HCT116 (cell line): ENCODE data around the gene WFDC6.

ENCODE experiments used
- CEBPB ChIP-seq: IDR thresholded peaks from 2 replicates; pipeline ENCODE4 v1.6.1; 2012; ENCODE audit warnings: low read depth
- CTCF ChIP-seq, 3 experiments: fragments of 200-600 bp in 1 of 3; sonication (generic) in 1 of 3; IDR thresholded peaks in 2 of 3; conservative IDR thresholded peaks in 1 of 3; 2 replicates each; pipeline ENCODE4 v1.5.1; 2012 to 2017; ENCODE audit warnings: low read depth in 2 of 3, low read length in 2 of 3, antibody characterized with exemption in 1 of 3, borderline replicate concordance in 1 of 3, control low read depth in 1 of 3, mild to moderate bottlenecking in 1 of 3, mixed read lengths in 1 of 3, mixed run types in 1 of 3, moderate library complexity in 1 of 3; ENCODE audit not compliant: insufficient read depth in 1 of 3
- EZH2 ChIP-seq: fragments of 200-600 bp; sonication (generic); IDR thresholded peaks from 2 replicates; pipeline ENCODE4 v1.6.1; 2017; ENCODE audit warnings: antibody characterized with exemption, mixed run types
- POLR2A ChIP-seq: IDR thresholded peaks from 2 replicates; pipeline ENCODE4 v1.7.0; 2011; ENCODE audit warnings: borderline replicate concordance; ENCODE audit not compliant: insufficient read depth, insufficient read length; ENCODE audit errors: extremely low read depth
- REST ChIP-seq: IDR thresholded peaks from 2 replicates; pipeline ENCODE4 v1.6.1; 2012; ENCODE audit warnings: low read depth
- SIN3A ChIP-seq: IDR thresholded peaks from 2 replicates; pipeline ENCODE4 v1.6.1; 2012; ENCODE audit warnings: low read depth
- SP1 ChIP-seq: IDR thresholded peaks from 2 replicates; pipeline ENCODE4 v1.6.1; 2012; ENCODE audit warnings: low read depth
- ZBTB33 ChIP-seq: IDR thresholded peaks from 2 replicates; pipeline ENCODE4 v1.6.1; 2011; ENCODE audit warnings: mild to moderate bottlenecking, low read length, moderate library complexity; ENCODE audit not compliant: insufficient replicate concordance; ENCODE audit errors: extremely low read depth

- TF ChIP-seq POLR2A (no peak), CTCF (IDR thresholded peaks at IDR 0.05 in 2 of 3, conservative IDR thresholded peaks at IDR 0.05 in 1 of 3; ENCODE audit: borderline replicate concordance in 1 of 3, insufficient read depth in 1 of 3, low read depth in 2 of 3, low read length in 2 of 3) (no peak), CEBPB (no peak), SP1 (no peak), SIN3A (no peak), REST (no peak), ZBTB33 (no peak), EZH2 (no peak)
Observed at GRCh38 chr20:45502561-45502960, 36.7 kb downstream of the WFDC6 start.
